HepG2 (cell line): Measurements from ENCODE around the gene AMER2. TPM values are rescaled to one million over a fixed set of nuclear protein-coding genes. Genes with fewer than 3 reads are reported as not detected.

Experiments used
- ATAC-seq: fragments of 200-7000 bp; cut with Tn5 transposase; 3 replicates; pipeline ENCODE4 v1.9.1; 2020; ENCODE audit warnings: mild to moderate bottlenecking, moderate library complexity
- BruUV-seq: library from RNA; stranded (reverse); fragments of 400-500 nt; replicated peaks from 2 replicates; lab custom pipeline; 2021; lab: Mats Ljungman, UMichigan
- CTCF ChIA-PET: fragments of 300-600 bp; formaldehyde crosslinking; extraction: SDS; loops from one replicate; lab custom pipeline; 2021; ENCODE audit warnings: low total read pairs, inconsistent platforms, low intra/inter-chr PET ratio; lab: Yijun Ruan, JAX
- POLR2A ChIA-PET: fragments of 350-600 bp; sonication (Branson Sonifier 250); formaldehyde crosslinking; loops from one replicate; lab custom pipeline; 2020; ENCODE audit warnings: antibody characterized with exemption, inconsistent platforms; lab: Yijun Ruan, JAX
- DNase-seq: peaks from one replicate; pipeline ENCODE4 v3.0.0-alpha.2; 2015; ENCODE audit warnings: low spot score
- FAIRE-seq: peaks from 3 replicates; lab custom pipeline; 2011; peaks lifted over from hg19 to GRCh38; lab: Jason Lieb, UNC
- H2AFZ ChIP-seq: one replicate; pipeline ENCODE4 v1.6.1; 2011; ENCODE audit warnings: low read length, inconsistent platforms
- H3K27ac ChIP-seq: fragments of 300-600 bp; 3 replicates; pipeline ENCODE4 v1.8.0; 2011; ENCODE audit warnings: mixed run types, mild to moderate bottlenecking, mixed read lengths, low read length, inconsistent platforms; ENCODE audit not compliant: insufficient read depth; ENCODE audit errors: extremely low read length
- H3K27me3 ChIP-seq, 2 experiments: fragments of 200-600 bp in 1 of 2; 2 replicates in 1 of 2; 3 replicates in 1 of 2; pipeline versions ENCODE4 v1.6.0 to v1.8.0; 2011; ENCODE audit warnings: low read length in 2 of 2, mild to moderate bottlenecking in 2 of 2, moderate library complexity in 2 of 2, inconsistent platforms in 1 of 2; ENCODE audit not compliant: insufficient read depth in 2 of 2, control insufficient read depth in 1 of 2
- H3K36me3 ChIP-seq, 2 experiments: fragments of 200-600 bp in 1 of 2; replicated peaks in 1 of 2; 2 replicates in 1 of 2; 3 replicates in 1 of 2; pipeline versions ENCODE4 v1.5.1 to v1.8.0; 2011; ENCODE audit warnings: low read length in 2 of 2, inconsistent platforms in 1 of 2; ENCODE audit not compliant: insufficient read depth in 2 of 2, control insufficient read depth in 1 of 2
- H3K4me1 ChIP-seq: 2 replicates; pipeline ENCODE4 v1.5.1; 2012; ENCODE audit warnings: low read length, inconsistent platforms; ENCODE audit not compliant: insufficient read depth
- H3K4me2 ChIP-seq: 2 replicates; pipeline ENCODE4 v1.6.0; 2011; ENCODE audit warnings: low read depth, low read length, inconsistent platforms
- H3K4me3 ChIP-seq, 3 experiments: fragments of 200-600 bp in 1 of 3; sonication (generic), shearing (Covaris generic) in 1 of 3; replicated peaks in 1 of 3; 2 replicates each; pipeline ENCODE4 v1.5.1; 2011 to 2016; ENCODE audit warnings: low read length in 3 of 3, inconsistent platforms in 2 of 3, low read depth in 2 of 3, mild to moderate bottlenecking in 2 of 3, control low read depth in 1 of 3, mixed read lengths in 1 of 3; ENCODE audit not compliant: insufficient read depth in 1 of 3
- H3K79me2 ChIP-seq: one replicate; pipeline ENCODE4 v1.6.1; 2011; ENCODE audit warnings: low read length, inconsistent platforms; ENCODE audit not compliant: insufficient read depth
- H3K9ac ChIP-seq: 2 replicates; pipeline ENCODE4 v1.6.0; 2011; ENCODE audit warnings: mild to moderate bottlenecking, low read depth, low read length, inconsistent platforms; ENCODE audit not compliant: insufficient read depth
- H3K9me3 ChIP-seq: 2 replicates; pipeline ENCODE4 v1.5.1; 2012; ENCODE audit warnings: mild to moderate bottlenecking, low read length
- H4K20me1 ChIP-seq: 2 replicates; pipeline ENCODE4 v1.6.0; 2011; ENCODE audit warnings: inconsistent platforms, mild to moderate bottlenecking, low read length, moderate library complexity; ENCODE audit not compliant: insufficient read depth
- ATRX ChIP-seq: sonication (generic); formaldehyde crosslinking; IDR thresholded peaks from 2 replicates; pipeline ENCODE4 v1.4.0; 2020; ENCODE audit warnings: missing genetic modification reagents, borderline replicate concordance
- DMAP1 ChIP-seq: IDR thresholded peaks from 2 replicates; pipeline ENCODE4 v1.6.1; 2016
- HDAC2 ChIP-seq: sonication (generic); formaldehyde crosslinking; IDR thresholded peaks from 2 replicates; pipeline ENCODE4 v1.4.0; 2020; ENCODE audit warnings: missing genetic modification reagents
- KDM3A ChIP-seq: IDR thresholded peaks from 2 replicates; pipeline ENCODE4 v1.6.1; 2018; ENCODE audit warnings: low read depth, missing compliant biosample characterization
- NFKBIZ ChIP-seq: IDR thresholded peaks from 2 replicates; pipeline ENCODE4 v1.6.1; 2018; ENCODE audit warnings: missing genetic modification reagents, missing compliant biosample characterization
- SMARCC2 ChIP-seq: fragments of 450-650 bp; IDR thresholded peaks from 2 replicates; pipeline ENCODE4 v1.6.1; 2017; ENCODE audit warnings: antibody characterized with exemption, mild to moderate bottlenecking
- SNAPC5 ChIP-seq: sonication (generic); formaldehyde crosslinking; IDR thresholded peaks from 2 replicates; pipeline ENCODE4 v1.8.1; 2023; ENCODE audit warnings: mild to moderate bottlenecking, missing genetic modification reagents, borderline replicate concordance
- SOX13 ChIP-seq, 3 experiments: fragments of 450-650 bp in 1 of 3; sonication (generic) in 1 of 3; formaldehyde crosslinking in 1 of 3; IDR thresholded peaks in 2 of 3; conservative IDR thresholded peaks in 1 of 3; 2 replicates each; pipeline versions ENCODE4 v1.5.0 to v1.6.1; 2016 to 2020; ENCODE audit warnings: antibody characterized with exemption in 1 of 3, mild to moderate bottlenecking in 1 of 3, missing compliant biosample characterization in 1 of 3, missing genetic modification reagents in 1 of 3, moderate library complexity in 1 of 3
- XRCC5 ChIP-seq: fragments of 200-400 bp; formaldehyde crosslinking; optimal IDR thresholded peaks from 2 replicates; pipeline ENCODE3; 2017; ENCODE audit warnings: mild to moderate bottlenecking, low read length
- ZFX ChIP-seq: sonication (generic); formaldehyde crosslinking; IDR thresholded peaks from 2 replicates; pipeline ENCODE4 v1.4.0; 2020; ENCODE audit warnings: mild to moderate bottlenecking, low read depth, missing genetic modification reagents, moderate library complexity
- ZNF160 ChIP-seq: sonication (generic); formaldehyde crosslinking; IDR thresholded peaks from 2 replicates; pipeline ENCODE4 v1.8.0; 2022; ENCODE audit warnings: mild to moderate bottlenecking, inconsistent platforms, missing genetic modification reagents
- ZNF274 ChIP-seq: sonication (generic); formaldehyde crosslinking; IDR thresholded peaks from 2 replicates; pipeline ENCODE4 v1.5.1; 2020; ENCODE audit warnings: mild to moderate bottlenecking, missing genetic modification reagents
- ZNF296 ChIP-seq: sonication (generic); formaldehyde crosslinking; conservative IDR thresholded peaks from 2 replicates; pipeline ENCODE4 v1.5.0; 2020; ENCODE audit warnings: mild to moderate bottlenecking, missing genetic modification reagents
- ZNF556 ChIP-seq: sonication (generic); formaldehyde crosslinking; IDR thresholded peaks from 2 replicates; pipeline ENCODE4 v1.4.0; 2020; ENCODE audit warnings: mild to moderate bottlenecking, missing genetic modification reagents, borderline replicate concordance
- ZSCAN9 ChIP-seq: IDR thresholded peaks from 2 replicates; pipeline ENCODE4 v1.6.1; 2016; ENCODE audit warnings: borderline replicate concordance
- WGBS: methylation state at CpG from one replicate; pipeline ENCODE4 v1.1.6; 2017; ENCODE audit warnings: low lambda C conversion rate; 5-methylcytosine and 5-hydroxymethylcytosine counted together
- in situ Hi-C: cut with HindIII; loops from 2 replicates; pipeline ENCODE4 v1.10.0; 2017; ENCODE audit warnings: low pct_unique_long_range_greater_than_20kb; ENCODE audit not compliant: extremely low pct_ligation_motif_present
- intact Hi-C: fragments of 100-400 bp; cut with micrococcal nuclease; formaldehyde crosslinking; loops from one replicate; pipeline ENCODE4 v1.10.0; 2022; ENCODE audit not compliant: unreplicated experiment
- polyA plus RNA-seq, 8 experiments: library from polyadenylated mRNA; depleted of rRNA in 3 of 8; stranded (reverse) in 7 of 8; unstranded in 1 of 8; fragments of >200 nt; fragmentation: Illumina TruSeq in 4 of 8; extraction: Trizol in 4 of 8; gene quantifications; 2 replicates each; pipeline versions ENCODE4 v1.2.1 to v1.2.3, GENCODE V29; 2011 to 2016; ENCODE audit warnings: low read depth in 4 of 8, missing spikeins in 1 of 8, mixed read lengths in 1 of 8; ENCODE audit not compliant: insufficient read depth in 1 of 8
- total RNA-seq, 5 experiments: library from RNA; depleted of rRNA; stranded (reverse); fragments of >200 nt; fragmentation: Illumina TruSeq; extraction: Trizol; gene quantifications; 2 replicates each; pipeline ENCODE4 v1.2.3, GENCODE V29; 2016; ENCODE audit warnings: low read depth in 1 of 5
- TF ChIP-seq, protein P1 (sequence below): sonication (generic); formaldehyde crosslinking; IDR thresholded peaks from 2 replicates; pipeline ENCODE4 v1.4.0; 2020; ENCODE audit warnings: low read depth, missing genetic modification reagents
- TF ChIP-seq, protein P2 (sequence below): sonication (generic); formaldehyde crosslinking; IDR thresholded peaks from 2 replicates; pipeline ENCODE4 v1.4.0; 2020; ENCODE audit warnings: missing genetic modification reagents, low read depth, mild to moderate bottlenecking, borderline replicate concordance

Gene AMER2
- total and polyA plus RNA-seq, 2 of the 13 experiments (the other 11 are each of a cell fraction or from before 2014, with no cell fraction given): not detected

DNA sequence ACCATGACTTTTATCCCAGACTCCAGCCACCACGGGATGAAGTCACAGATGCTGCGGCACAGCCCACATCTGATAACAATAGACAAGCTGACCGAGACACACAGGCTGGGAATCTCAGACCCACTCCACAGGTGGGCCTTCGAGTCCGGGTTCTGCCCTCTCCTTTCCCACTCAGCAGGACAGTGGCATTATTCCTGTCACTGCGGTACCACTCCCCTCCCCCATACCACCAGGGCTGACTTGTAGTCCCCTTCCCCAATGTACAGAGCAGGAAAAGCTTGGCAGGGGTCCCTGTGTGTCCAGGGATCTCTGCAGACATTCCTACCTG is 179 bp upstream of the AMER2 start:
- Histone ChIP-seq H3K9me3 (no peaks in the 10 kb centered on the region), H3K4me2 (no peak overlapping the region), H3K36me3 (no peaks in the 10 kb centered on the region), H3K9ac (no peak overlapping the region), H3K4me1 (no peaks in the 10 kb centered on the region), H3K4me3 (no peak overlapping the region), H3K79me2 (no peaks in the 10 kb centered on the region), H4K20me1 (no peaks in the 10 kb centered on the region), H3K27me3 (peaks cover 2 to 5% of the 10 kb centered on the region in 2 experiments; a peak in 3 of 5 replicates), H3K27ac (no peak overlapping the region), H2AFZ (no peak overlapping the region)
- no peak for DNase-seq
- no TSS peak for BruUV-seq
- TF ChIP-seq ZFX (no peak), SMARCC2 (no peak), ATRX (CRISPR knock-in tag) (no peak), NFKBIZ (CRISPR knock-in tag) (no peak), HDAC2 (CRISPR knock-in tag) (no peak), ZSCAN9 (CRISPR knock-in tag) (no peak), ZNF160 (CRISPR knock-in tag) (no peak), SOX13 (IDR thresholded peaks at IDR 0.05) (no peak), SOX13 (CRISPR knock-in tag; conservative IDR thresholded peaks at IDR 0.05 in 1 of 2, IDR thresholded peaks at IDR 0.05 in 1 of 2) (no peak), KDM3A (CRISPR knock-in tag) (no peak), DMAP1 (CRISPR knock-in tag) (no peak), ZNF274 (CRISPR knock-in tag) (no peak), XRCC5 (no peak), ZNF556 (CRISPR knock-in tag) (no peak), SNAPC5 (CRISPR knock-in tag) (no peak), ZNF296 (CRISPR knock-in tag) (no peak)
- TF ChIP-seq, protein P1, sequence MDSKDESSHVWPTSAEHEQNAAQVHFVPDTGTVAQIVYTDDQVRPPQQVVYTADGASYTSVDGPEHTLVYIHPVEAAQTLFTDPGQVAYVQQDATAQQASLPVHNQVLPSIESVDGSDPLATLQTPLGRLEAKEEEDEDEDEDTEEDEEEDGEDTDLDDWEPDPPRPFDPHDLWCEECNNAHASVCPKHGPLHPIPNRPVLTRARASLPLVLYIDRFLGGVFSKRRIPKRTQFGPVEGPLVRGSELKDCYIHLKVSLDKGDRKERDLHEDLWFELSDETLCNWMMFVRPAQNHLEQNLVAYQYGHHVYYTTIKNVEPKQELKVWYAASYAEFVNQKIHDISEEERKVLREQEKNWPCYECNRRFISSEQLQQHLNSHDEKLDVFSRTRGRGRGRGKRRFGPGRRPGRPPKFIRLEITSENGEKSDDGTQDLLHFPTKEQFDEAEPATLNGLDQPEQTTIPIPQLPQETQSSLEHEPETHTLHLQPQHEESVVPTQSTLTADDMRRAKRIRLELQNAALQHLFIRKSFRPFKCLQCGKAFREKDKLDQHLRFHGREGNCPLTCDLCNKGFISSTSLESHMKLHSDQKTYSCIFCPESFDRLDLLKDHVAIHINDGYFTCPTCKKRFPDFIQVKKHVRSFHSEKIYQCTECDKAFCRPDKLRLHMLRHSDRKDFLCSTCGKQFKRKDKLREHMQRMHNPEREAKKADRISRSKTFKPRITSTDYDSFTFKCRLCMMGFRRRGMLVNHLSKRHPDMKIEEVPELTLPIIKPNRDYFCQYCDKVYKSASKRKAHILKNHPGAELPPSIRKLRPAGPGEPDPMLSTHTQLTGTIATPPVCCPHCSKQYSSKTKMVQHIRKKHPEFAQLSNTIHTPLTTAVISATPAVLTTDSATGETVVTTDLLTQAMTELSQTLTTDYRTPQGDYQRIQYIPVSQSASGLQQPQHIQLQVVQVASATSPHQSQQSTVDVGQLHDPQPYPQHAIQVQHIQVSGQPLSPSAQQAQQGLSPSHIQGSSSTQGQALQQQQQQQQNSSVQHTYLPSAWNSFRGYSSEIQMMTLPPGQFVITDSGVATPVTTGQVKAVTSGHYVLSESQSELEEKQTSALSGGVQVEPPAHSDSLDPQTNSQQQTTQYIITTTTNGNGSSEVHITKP: no peak
- TF ChIP-seq, protein P2, sequence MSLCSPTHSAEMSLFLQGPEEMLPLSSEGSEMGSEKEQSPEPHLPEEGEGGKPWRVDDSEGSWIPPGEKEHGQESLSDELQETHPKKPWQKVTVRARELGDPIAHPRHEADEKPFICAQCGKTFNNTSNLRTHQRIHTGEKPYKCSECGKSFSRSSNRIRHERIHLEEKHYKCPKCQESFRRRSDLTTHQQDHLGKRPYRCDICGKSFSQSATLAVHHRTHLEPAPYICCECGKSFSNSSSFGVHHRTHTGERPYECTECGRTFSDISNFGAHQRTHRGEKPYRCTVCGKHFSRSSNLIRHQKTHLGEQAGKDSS (CRISPR knock-in tag): no peak
- ChIA-PET CTCF (no interaction called here), POLR2A (no interaction called here)
- in situ Hi-C loops (no loop called here), intact Hi-C loops (no loop called here)
- no peak for FAIRE-seq
- 23% methylated on average over 5 of the region's 6 CpGs for WGBS
- no peak for ATAC-seq
